GM18868 (cell line): ENCODE results near the gene HSCB.
"Not testable (repeated sequence)": the region's sequence is repeated elsewhere in the genome, so short reads cannot be mapped to it uniquely, and the experiment has no call there.

Experiments used
- ATAC-seq: cut with Tn5 transposase; IDR thresholded peaks from one replicate; pipeline ENCODE4 v1.9.1; 2021; ENCODE audit warnings: mild to moderate bottlenecking, moderate library complexity; ENCODE audit not compliant: unreplicated experiment

HSCB gene, protein sequence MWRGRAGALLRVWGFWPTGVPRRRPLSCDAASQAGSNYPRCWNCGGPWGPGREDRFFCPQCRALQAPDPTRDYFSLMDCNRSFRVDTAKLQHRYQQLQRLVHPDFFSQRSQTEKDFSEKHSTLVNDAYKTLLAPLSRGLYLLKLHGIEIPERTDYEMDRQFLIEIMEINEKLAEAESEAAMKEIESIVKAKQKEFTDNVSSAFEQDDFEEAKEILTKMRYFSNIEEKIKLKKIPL

GRCh38 chr22:28741785-28742561, at the start of gene HSCB, which contains the start of gene CHEK2:
TSS of gene HSCB (plus strand) at chr22:28742039. CDS start at chr22:28742096, 57 bp downstream.
TSS of gene CHEK2 (minus strand) at chr22:28741820. CDS start at chr22:28734721, 7,099 bp downstream.
- ATAC-seq, result peak; percentile 92

DNA sequence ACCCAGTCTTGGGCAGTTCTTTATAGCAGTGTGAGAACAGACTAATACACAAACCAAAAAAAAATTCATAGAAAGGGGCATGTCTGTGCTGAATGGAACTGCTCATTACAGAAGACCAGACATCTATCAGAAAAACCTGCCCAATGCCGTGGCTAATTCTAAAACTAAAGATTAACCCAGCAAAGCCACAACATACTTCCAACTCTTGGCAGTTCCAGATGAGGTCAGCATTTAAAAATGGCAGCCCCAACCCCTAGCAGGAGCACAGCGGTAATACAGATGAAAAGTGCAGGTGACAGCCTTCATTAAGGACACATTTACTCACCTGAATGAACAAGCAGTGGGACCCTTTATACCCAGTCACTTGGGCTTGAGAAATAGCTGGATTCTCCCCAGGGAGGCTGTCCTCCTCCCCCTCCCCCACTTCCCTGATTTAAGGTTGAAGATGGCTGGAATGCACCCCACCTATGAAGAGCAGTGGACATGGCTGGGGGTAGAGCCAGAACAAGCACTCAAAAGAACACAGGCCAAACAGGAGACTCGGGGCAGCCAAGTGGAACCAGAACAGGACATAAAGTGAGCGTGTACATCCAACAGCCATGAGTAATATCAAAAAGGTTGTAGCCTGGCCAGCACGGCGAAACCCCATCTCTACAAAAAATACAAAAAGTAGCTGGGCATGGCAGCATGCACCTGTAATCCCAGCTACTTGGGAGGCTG, 48.6 kb upstream of the HSCB start:
- not testable (repeated sequence) for ATAC-seq

- ATAC-seq, result no peak
These were observed 38.9 kb upstream of the HSCB start for GRCh38 chr22:28702891-28703290.

DNA sequence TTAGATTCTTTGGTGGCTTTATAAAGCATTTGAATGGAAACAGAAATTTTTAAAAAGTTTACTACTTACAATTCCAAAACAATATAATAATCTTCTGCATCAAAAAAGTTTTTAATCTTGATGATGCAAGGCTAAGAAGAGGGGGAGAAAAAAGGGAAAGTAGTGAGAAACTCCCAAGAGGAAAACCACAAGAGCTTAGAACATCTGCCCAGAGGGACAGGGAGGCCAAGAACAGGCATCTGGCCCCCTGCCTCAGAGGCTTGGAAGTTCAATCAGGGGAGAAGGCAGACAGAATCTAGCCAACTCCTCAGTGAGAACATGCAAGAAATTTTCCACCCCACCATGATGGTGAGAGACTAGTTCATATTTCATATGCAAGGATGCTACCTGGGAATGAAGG, 38.4 kb upstream of the HSCB start:
- no peak for ATAC-seq

DNA sequence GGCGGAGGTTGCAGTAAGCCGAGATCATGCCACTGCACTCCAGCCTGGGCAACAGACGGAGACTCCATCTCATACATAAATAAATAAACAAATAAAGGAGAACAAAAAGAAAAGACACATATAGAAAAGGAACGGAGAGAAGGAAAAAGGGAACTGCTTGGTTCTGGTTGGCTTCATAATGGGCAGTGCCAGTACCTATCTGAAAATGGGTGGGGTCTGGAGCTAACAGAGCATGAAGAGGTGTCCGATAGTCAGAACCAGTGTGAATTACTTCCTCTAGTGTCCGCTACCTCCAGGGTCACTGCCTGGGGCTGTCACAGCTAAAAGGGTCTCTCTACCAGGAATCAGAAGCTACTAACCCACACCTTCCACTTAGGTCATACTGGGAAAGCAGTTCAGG, 35.0 kb upstream of the HSCB start:
- ATAC-seq, result no peak

DNA sequence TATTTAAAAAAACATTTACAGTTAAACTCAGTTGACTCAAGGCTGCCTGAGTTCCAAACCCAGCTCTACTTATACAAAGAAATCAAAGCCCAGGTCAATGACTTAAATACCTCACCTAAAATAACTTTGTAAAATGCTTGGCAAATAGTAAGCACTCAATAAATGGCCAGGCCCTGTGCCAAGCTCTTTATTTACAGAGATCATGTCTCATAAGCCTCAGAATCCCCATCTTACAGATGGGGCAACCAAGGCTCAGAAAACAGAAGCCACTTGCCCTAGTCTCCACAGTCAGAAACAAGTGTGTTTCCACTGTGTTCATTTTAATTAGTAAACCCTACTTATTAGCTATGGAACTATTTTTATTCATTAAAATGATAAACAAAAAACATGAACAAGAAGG, 31.7 kb upstream of the HSCB start:
- no peak for ATAC-seq

DNA sequence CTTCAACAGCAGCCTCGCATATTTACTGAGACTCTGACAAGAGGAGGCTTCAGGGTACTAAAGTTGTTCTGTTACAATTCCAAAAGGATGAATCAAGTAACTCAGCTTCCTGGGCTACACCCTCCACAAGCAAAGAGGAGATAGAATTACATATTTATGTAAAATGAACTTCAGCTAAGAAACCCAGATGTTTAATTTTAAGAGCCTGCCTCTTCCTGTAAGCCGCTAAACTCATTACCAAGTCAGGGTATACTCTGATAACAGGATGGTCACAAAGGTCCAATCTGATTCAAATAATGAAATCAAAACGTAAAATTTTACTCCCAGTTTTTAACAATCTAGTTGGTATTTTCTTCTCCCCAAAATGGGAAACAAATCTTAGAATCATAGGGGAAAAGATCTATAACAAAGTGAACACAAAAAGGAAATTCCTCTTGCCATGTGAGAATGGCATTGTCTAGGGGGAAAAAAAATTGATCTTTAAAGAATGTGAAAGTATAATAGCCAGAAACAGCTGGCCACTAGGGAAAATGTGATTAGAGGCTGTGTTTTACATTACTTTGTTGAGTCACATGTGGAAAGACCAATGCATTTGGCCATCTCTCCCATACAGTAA, 31.2 kb upstream of the HSCB start:
- no peak for ATAC-seq

DNA sequence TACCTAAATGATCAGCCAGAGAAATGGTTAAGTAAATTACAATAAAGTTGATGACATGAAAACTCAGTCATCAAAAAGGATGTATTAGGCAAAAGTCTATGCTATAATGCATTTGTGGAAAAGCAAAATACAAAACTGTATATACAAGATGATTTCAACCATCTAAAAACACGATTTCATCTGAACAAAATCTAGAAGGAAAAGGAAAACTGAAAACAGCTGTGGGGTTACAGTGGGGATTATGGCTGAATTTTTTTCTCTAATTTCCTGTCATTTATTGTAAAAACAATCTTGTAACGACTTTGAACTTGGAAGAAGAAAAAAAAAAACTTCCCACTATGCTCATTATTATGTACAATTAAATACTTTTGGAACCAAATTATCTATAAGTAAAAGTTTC, 30.5 kb upstream of the HSCB start:
- no peak for ATAC-seq

DNA sequence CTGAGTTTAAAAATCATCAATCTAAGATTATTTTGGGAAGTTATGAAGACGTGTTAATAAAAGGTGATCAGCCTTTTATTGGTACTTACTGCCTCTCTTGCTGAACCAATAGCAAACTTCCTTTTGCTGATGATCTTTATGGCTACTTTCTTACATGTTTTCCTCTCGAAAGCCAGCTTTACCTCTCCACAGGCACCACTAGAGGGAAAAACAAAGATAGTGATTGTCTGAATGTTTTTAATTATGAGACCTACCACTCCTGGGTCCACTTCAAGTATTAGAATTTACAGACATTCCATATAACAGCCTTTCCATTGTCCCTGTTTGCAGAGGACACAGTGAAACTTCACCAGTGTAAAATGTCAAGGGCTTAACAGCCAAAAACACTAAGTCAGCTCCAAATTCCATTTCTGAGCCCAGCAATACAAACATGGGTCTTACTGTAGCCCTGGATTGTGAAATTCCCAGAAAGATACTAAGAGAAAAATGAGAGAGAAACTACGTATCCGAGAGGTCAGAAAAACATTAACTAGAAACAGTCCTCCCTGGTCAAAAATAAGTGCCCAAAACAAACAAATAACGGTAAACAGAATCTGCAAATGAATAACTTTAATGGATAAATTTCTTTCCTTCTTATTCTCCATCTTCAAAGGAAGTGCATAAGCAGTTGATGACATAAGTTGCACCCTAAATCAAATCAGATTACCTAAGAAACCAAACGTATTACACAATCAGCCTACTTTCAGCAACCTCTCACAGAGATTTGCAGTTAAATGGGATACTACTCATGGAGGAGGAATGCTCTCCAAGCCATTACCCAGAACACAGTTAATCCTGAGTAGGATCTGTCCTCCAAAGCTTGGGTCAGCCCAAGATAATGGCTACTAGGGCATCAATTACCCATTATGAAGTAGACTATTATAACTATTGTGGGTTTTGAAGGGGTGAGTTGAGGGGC, 29.7 kb upstream of the HSCB start:
- no peak for ATAC-seq

DNA sequence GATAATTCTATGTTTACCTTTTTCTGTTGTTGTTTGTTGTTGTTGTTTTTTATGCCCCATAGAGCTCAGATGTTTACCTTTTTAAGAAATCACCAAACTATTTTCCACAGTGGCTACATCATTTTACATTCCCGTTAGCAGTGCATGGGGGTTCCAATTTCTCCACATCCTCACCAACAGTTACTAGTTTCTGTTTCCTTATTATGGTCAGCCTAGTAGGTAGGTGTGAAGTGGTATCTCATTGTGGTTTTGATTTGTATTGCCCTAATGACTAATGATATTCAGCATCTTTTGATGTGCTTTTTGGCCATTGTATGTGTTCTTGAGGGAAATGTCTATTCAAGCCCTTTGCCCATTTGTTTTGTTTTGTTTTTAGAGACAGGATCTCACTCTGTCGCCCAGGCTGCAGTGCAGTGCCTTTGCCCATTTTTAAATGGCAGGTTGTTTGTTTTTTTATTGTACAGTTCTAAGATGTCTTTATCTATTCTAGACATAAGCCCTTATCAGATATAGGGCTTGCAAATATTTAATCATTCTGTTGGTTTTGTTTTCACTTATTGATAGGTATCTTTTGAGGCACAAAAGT, 27.7 kb upstream of the HSCB start:
- ATAC-seq, result no peak

- no peak for ATAC-seq
These were observed 26.2 kb upstream of the HSCB start for GRCh38 chr22:28715611-28716010.

GRCh38 chr22:28716686-28717085, 25.2 kb upstream of the HSCB start:
- no peak for ATAC-seq

DNA sequence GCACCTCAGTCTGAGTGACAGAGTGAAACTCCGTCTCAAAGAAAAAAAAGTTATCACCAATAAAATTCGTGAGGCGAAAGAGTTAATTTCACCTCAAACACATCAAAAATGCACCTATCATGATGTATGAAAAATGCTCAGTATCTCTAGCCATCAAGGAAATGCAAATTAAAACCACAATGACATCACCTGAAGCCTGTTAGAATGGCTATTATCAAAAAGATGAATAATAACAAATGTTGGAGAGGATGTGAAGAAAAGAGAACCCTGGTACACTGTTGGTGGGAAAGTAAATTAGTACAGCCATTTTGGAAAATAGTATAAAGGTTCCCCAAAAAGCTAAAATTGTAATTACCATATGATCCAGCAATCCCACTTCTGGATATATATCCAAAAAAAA, 23.8 kb upstream of the HSCB start:
- no peak for ATAC-seq

DNA sequence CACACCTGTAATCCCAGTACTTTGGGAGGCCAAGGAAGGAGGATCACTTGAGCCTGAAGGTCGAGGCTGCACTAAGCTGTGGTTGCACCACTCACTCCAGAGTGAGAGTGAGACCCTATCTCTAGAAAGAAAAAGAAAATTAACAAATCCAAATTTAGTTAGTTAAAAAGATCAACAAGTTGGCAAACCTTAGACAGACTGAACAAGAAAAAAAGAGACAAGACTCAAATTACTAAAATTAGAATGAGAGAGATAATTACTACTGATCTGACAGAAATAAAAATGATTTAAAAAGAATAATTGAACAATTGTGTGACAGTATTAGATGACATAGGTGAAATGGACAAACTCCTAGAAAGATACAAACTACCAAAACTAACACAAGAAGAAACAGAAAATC, 13.8 kb upstream of the HSCB start:
- ATAC-seq, result no peak

DNA sequence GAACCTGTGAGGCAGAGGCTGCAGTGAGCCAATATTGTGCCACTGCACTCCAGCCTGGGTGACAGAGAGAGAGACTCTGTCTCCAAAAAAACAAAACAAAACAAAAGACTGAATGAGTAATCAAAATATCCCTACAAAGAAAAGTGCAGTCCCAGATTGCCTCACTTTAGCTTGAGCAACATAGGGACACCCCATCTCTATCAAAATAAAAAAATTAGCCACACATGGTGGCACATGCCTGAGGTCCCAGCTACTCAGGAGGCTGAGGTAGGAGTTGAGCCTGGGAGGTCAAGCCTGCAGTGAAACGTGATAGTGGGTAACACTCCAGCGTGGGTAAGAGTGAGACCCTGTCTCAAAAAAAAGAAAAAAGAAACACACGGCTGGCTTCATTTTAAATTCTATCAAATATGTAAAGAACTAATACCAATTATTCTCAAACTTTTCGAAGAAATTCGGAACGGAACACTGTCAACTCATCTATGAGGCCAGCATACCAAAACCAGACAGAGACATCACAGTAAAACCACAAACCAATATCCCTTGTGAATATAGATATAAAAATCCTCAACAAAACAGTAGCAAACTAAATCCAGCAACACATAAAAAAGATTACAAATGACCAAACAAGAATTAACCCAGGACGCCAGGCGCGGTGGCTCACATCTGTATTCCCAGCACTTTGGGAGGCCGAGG, 13.1 kb upstream of the HSCB start:
- ATAC-seq, result no peak

DNA sequence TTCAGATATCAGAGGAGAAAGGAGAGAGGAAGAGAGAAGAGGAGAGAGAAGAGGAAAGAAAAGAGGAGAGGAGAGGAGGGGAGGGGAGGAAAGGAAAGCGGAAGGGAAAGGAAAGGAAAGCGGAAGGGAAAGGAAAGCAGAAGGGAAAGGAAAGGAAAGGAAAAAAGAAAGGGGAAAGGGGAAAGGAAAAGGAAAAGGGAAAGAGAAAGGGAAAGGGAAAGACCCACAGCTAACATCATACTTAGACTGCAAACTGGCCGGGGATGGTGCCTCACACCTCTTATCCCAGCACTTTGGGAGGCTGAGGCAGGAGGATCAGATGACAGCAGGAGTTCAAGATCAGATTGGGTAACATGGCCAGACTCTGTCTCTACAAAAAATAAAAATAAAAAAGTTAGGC, 11.7 kb upstream of the HSCB start:
- ATAC-seq, result no peak

DNA sequence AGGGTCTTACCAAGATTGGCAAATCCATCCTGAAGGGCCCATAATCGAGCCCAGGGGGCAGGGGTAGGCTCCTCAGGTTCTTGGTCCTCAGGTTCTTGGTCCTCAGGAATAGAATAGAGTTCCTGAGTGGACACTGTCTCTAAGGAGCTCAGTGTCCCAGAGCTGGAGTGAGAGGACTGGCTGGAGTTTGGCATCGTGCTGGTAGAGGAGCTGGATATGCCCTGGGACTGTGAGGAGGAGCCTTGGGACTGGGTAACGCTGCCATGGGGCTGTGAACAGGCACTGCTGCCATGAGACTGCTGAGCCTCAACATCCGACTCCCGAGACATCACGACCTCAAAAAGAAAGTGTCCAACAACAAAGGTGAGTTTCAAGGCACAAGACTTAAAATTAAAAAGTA, 7.4 kb upstream of the HSCB start:
- ATAC-seq, result no peak

GRCh38 chr22:28736301-28737155, 5.3 kb upstream of the HSCB start:
- no peak for ATAC-seq
